K562 (cell line): Measurements from ENCODE around the gene ARHGAP30. TPM values are rescaled to one million over a fixed set of nuclear protein-coding genes. Genes with fewer than 3 reads are reported as not detected.

Experiments
- BCOR ChIP-seq: fragments of 450-650 bp; IDR thresholded peaks from 2 replicates; pipeline ENCODE4 v1.6.1; 2016
- CREM ChIP-seq: IDR thresholded peaks from 2 replicates; pipeline ENCODE4 v1.6.1; 2014; ENCODE audit warnings: antibody characterized with exemption, low read depth
- E2F8 ChIP-seq: fragments of 450-650 bp; IDR thresholded peaks from 2 replicates; pipeline ENCODE4 v1.7.1; 2018; ENCODE audit warnings: mild to moderate bottlenecking, low read depth; ENCODE audit not compliant: partially characterized antibody
- EGR1 ChIP-seq: fragments of 450-650 bp; conservative IDR thresholded peaks from 2 replicates; pipeline ENCODE4 v1.6.1; 2017; ENCODE audit warnings: mild to moderate bottlenecking
- EHMT2 ChIP-seq: fragments of 450-650 bp; IDR thresholded peaks from 2 replicates; pipeline ENCODE4 v1.6.1; 2018; ENCODE audit warnings: antibody characterized with exemption
- SLC30A9 ChIP-seq: fragments of 250-450 bp; sonication (Bioruptor Pico); IDR thresholded peaks from 2 replicates; pipeline ENCODE4 v1.8.0; 2022; ENCODE audit warnings: mild to moderate bottlenecking, moderate library complexity
- SMAD1 ChIP-seq: fragments of 150-350 bp; IDR thresholded peaks from 2 replicates; pipeline ENCODE4 v1.6.1; 2014; ENCODE audit warnings: low read length, low read depth; ENCODE audit not compliant: partially characterized antibody
- SMARCA4 ChIP-seq: fragments of 450-650 bp; IDR thresholded peaks from 2 replicates; pipeline ENCODE4 v1.6.1; 2016
- SNRNP70 ChIP-seq: fragments of 200-400 bp; formaldehyde crosslinking; optimal IDR thresholded peaks from 2 replicates; pipeline ENCODE3; 2017; ENCODE audit warnings: low read depth, low read length
- SRSF9 ChIP-seq: fragments of 200-400 bp; formaldehyde crosslinking; IDR thresholded peaks from 2 replicates; pipeline ENCODE4 v1.6.1; 2017; ENCODE audit warnings: low read depth, low read length, borderline replicate concordance
- USF2 ChIP-seq: sonication (generic); formaldehyde crosslinking; IDR thresholded peaks from 2 replicates; pipeline ENCODE4 v1.5.0; 2020; ENCODE audit warnings: missing genetic modification reagents
- ZFX ChIP-seq: sonication (generic); formaldehyde crosslinking; IDR thresholded peaks from 2 replicates; pipeline ENCODE4 v1.8.0; 2022; ENCODE audit warnings: mild to moderate bottlenecking, missing genetic modification reagents, moderate library complexity
- ZNF431 ChIP-seq: sonication (generic); formaldehyde crosslinking; IDR thresholded peaks from 2 replicates; pipeline ENCODE4 v1.8.0; 2022; ENCODE audit warnings: mild to moderate bottlenecking, missing genetic modification reagents
- ZNF77 ChIP-seq: fragments of 250-450 bp; sonication (Bioruptor Pico); IDR thresholded peaks from 2 replicates; pipeline ENCODE4 v1.5.0; 2020
- polyA plus RNA-seq, 8 experiments: library from polyadenylated mRNA; depleted of rRNA in 4 of 8; stranded (reverse) in 5 of 8; unstranded in 3 of 8; fragments of >200 nt; fragmentation: Nextera tagmentation in 2 of 8; fragmentation: Illumina TruSeq in 1 of 8; extraction: Ambion mirVana in 2 of 8; extraction: Trizol in 1 of 8; gene quantifications; 2 replicates each; pipeline versions ENCODE4 v1.2.1 to v1.2.3, GENCODE V29; 2011 to 2014; ENCODE audit warnings: inconsistent platforms in 1 of 8, missing spikeins in 1 of 8
- total RNA-seq, 7 experiments: library from RNA; depleted of rRNA in 6 of 7; stranded (reverse); fragments of >200 nt in 6 of 7; fragmentation: Illumina TruSeq in 2 of 7; extraction: Trizol in 2 of 7; gene quantifications; 2 replicates each; pipeline versions ENCODE4 v1.2.1 to v1.2.3, GENCODE V29; 2011 to 2021; ENCODE audit warnings: low replicate concordance in 1 of 7

Gene ARHGAP30
- total and polyA plus RNA-seq, 9 of the 15 experiments (the other 6 are each of a cell fraction or from before 2014, with no cell fraction given): 0.01 to 0.73 (median 0.12) TPM

- peak; percentile 77 for TF ChIP-seq ZNF431 (CRISPR knock-in tag)
- TF ChIP-seq EHMT2: no peak
- TF ChIP-seq BCOR: peak; percentile 73
- TF ChIP-seq ZNF77 (CRISPR knock-in tag): no peak
- no peak for TF ChIP-seq SRSF9
- TF ChIP-seq SLC30A9: no peak
- TF ChIP-seq EGR1: 0 out of 2 replicates have a peak, but pooled peaks have one; percentile 30
- TF ChIP-seq E2F8: peak; percentile 20
- peak; percentile 74 for TF ChIP-seq SMARCA4
- TF ChIP-seq SMAD1: no peak
- no peak for TF ChIP-seq SNRNP70
- no peak for TF ChIP-seq USF2 (CRISPR knock-in tag)
- TF ChIP-seq ZFX (CRISPR knock-in tag): peak; percentile 55
- peak; percentile 80 for TF ChIP-seq CREM
These were observed 49.1 kb downstream of the ARHGAP30 start, which contains the start of gene F11R (continued) for GRCh38 chr1:161020509-161021164.
